Measurements from ENCODE around the gene STEAP2. TPM values are rescaled to one million over a fixed set of nuclear protein-coding genes. Genes with fewer than 3 reads are reported as not detected.

Gene STEAP2
- total RNA-seq, 2 donors from 2014 or later, result 4.0 to 11.0 TPM

GRCh38 chr7:90178679-90179278 is 32.8 kb upstream of the STEAP2 start:
- Histone ChIP-seq H3K9me3 (ENCODE audit: control insufficient read depth, low read length) (peaks cover 8% of the 10 kb centered on the region), H3K36me3 (ENCODE audit: control insufficient read depth, insufficient read depth, low read length) (no peaks in the 10 kb centered on the region), H3K27me3 (ENCODE audit: control insufficient read depth, insufficient read depth, low read length, poor library complexity, severe bottlenecking) (no peaks in the 10 kb centered on the region), H3K4me3 (ENCODE audit: low read length) (no peak overlapping the region), H3K4me1 (ENCODE audit: control insufficient read depth, insufficient read depth, low read length) (no peaks in the 10 kb centered on the region), H3K27ac (ENCODE audit: low read depth, low read length) (no peak overlapping the region), H3K9ac (ENCODE audit: extremely low read depth, low read length, poor library complexity, severe bottlenecking) (no peak overlapping the region)
- TF ChIP-seq CTCF (conservative IDR thresholded peaks at IDR 0.05), result no peak
- Mint-ChIP-seq H3K4me1 (no peaks in the 10 kb centered on the region), H3K36me3 (ENCODE audit: low read depth) (no peaks in the 10 kb centered on the region), H3K27me3 (ENCODE audit: insufficient read depth) (no peaks in the 10 kb centered on the region), H3K27ac (no peak overlapping the region), H3K9me3 (peaks cover 4% of the 10 kb centered on the region), H3K4me3 (no peak overlapping the region)
- WGBS, 2 experiments (ENCODE audit: insufficient coverage in 1 of 2, insufficient read length in 1 of 2), result 86 to 87% methylated on average over 4 to 6 of the region's 6 CpGs
- no peak for DNase-seq

- no peak overlapping the region for H3K27ac Mint-ChIP-seq
- Histone ChIP-seq H3K9ac (ENCODE audit: extremely low read depth, low read length, poor library complexity, severe bottlenecking) (no peak overlapping the region), H3K9me3 (ENCODE audit: control insufficient read depth, low read length) (peaks cover 8% of the 10 kb centered on the region), H3K4me3 (ENCODE audit: low read length) (no peak overlapping the region), H3K27me3 (ENCODE audit: control insufficient read depth, insufficient read depth, low read length, poor library complexity, severe bottlenecking) (no peaks in the 10 kb centered on the region), H3K27ac (ENCODE audit: low read depth, low read length) (no peak overlapping the region), H3K36me3 (ENCODE audit: control insufficient read depth, insufficient read depth, low read length) (no peaks in the 10 kb centered on the region), H3K4me1 (ENCODE audit: control insufficient read depth, insufficient read depth, low read length) (no peaks in the 10 kb centered on the region)
- TF ChIP-seq CTCF (conservative IDR thresholded peaks at IDR 0.05), result no peak
- peaks cover 4% of the 10 kb centered on the region for H3K9me3 Mint-ChIP-seq
- no peaks in the 10 kb centered on the region for H3K27me3 Mint-ChIP-seq (ENCODE audit: insufficient read depth)
- H3K36me3 Mint-ChIP-seq (ENCODE audit: low read depth), result no peaks in the 10 kb centered on the region
- H3K4me1 Mint-ChIP-seq, result no peaks in the 10 kb centered on the region
- DNase-seq, result no peak
- WGBS, 2 experiments (ENCODE audit: insufficient coverage in 1 of 2, insufficient read length in 1 of 2), result 88% methylated on average over 1 of the region's 1 CpG; no CpG with 5 or more reads in 1 of the 2 experiments
- no peak overlapping the region for H3K4me3 Mint-ChIP-seq
These were observed 31.4 kb upstream of the STEAP2 start for GRCh38 chr7:90180011-90180585.

GRCh38 chr7:90180649-90181048 is 30.9 kb upstream of the STEAP2 start:
- H3K4me3 Mint-ChIP-seq, result no peak overlapping the region
- H3K27me3 ChIP-seq (ENCODE audit: control insufficient read depth, insufficient read depth, low read length, poor library complexity, severe bottlenecking), result no peaks in the 10 kb centered on the region
- H3K27me3 Mint-ChIP-seq (ENCODE audit: insufficient read depth), result no peaks in the 10 kb centered on the region
- peaks cover 8% of the 10 kb centered on the region for H3K9me3 ChIP-seq (ENCODE audit: control insufficient read depth, low read length)
- no peaks in the 10 kb centered on the region for H3K36me3 Mint-ChIP-seq (ENCODE audit: low read depth)
- H3K4me1 Mint-ChIP-seq, result no peaks in the 10 kb centered on the region
- TF ChIP-seq CTCF (conservative IDR thresholded peaks at IDR 0.05), result no peak
- no peak for DNase-seq
- H3K27ac ChIP-seq (ENCODE audit: low read depth, low read length), result no peak overlapping the region
- H3K27ac Mint-ChIP-seq, result no peak overlapping the region
- no peaks in the 10 kb centered on the region for H3K4me1 ChIP-seq (ENCODE audit: control insufficient read depth, insufficient read depth, low read length)
- no peak overlapping the region for H3K9ac ChIP-seq (ENCODE audit: extremely low read depth, low read length, poor library complexity, severe bottlenecking)
- H3K36me3 ChIP-seq (ENCODE audit: control insufficient read depth, insufficient read depth, low read length), result no peaks in the 10 kb centered on the region
- no peak overlapping the region for H3K4me3 ChIP-seq (ENCODE audit: low read length)
- peaks cover 7% of the 10 kb centered on the region for H3K9me3 Mint-ChIP-seq
